ENCODE results near the gene CLMN.

The CLMN gene

GRCh38 chr14:95311752-95312151 is 8.0 kb downstream of the CLMN start:
- Histone ChIP-seq H3K27ac (no peak overlapping the region), H3K9me3 (no peaks in the 10 kb centered on the region), H3K36me3 (no peaks in the 10 kb centered on the region), H3K27me3 (no peaks in the 10 kb centered on the region), H3K4me3 (no peak overlapping the region), H3K4me1 (peaks cover 0 to 49% (median 14%) of the 10 kb centered on the region in 4 donors)
- no peak for DNase-seq
- TF ChIP-seq, protein P1, sequence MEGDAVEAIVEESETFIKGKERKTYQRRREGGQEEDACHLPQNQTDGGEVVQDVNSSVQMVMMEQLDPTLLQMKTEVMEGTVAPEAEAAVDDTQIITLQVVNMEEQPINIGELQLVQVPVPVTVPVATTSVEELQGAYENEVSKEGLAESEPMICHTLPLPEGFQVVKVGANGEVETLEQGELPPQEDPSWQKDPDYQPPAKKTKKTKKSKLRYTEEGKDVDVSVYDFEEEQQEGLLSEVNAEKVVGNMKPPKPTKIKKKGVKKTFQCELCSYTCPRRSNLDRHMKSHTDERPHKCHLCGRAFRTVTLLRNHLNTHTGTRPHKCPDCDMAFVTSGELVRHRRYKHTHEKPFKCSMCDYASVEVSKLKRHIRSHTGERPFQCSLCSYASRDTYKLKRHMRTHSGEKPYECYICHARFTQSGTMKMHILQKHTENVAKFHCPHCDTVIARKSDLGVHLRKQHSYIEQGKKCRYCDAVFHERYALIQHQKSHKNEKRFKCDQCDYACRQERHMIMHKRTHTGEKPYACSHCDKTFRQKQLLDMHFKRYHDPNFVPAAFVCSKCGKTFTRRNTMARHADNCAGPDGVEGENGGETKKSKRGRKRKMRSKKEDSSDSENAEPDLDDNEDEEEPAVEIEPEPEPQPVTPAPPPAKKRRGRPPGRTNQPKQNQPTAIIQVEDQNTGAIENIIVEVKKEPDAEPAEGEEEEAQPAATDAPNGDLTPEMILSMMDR (IDR thresholded peaks at IDR 0.05) = no peak
- intact Hi-C loops (cut with DNase I; ENCODE audit: low total_unique reads) = loop anchor here (10.0 kb wide), 1 partner anchor 203 kb away; the partner anchor contains the start of gene SYNE3

DNA sequence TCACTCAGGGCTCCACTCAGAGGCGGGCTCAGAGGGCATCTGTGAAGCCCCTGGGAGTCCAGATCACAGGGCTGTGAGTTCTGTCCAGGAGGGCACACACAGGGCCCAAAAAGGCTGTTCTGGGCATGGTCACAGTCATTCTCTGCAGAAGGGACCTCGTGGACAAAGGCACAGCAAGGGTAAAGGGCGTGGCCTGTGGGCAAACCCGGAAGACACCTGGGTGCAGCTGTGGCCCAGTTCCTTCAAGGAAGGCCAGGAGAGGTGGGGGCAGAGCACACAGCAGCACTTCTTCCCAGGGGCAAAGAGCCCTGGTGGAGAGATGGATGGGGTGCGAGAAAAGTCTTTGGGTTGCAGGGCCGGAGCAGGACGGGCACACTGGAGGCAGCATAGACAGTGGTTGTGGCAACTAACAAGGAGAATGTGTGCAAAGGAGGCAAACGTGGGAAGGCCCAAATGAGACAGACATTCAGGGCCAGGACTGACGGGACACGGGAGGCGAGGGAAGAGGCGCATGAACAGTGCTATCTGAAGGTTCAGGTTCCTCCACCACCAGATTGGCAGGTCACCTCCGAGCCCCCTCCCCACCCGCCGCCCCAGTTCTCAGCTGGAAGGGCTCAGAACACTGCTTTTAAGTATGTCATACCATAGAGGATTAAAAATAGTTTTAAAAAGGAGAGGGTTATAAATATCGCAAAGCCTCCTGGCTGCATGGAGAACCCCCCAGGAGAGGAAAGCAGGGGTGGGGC is 8.9 kb downstream of the CLMN start:
- Histone ChIP-seq H3K27ac (no peak overlapping the region), H3K27me3 (no peaks in the 10 kb centered on the region), H3K4me3 (no peak overlapping the region), H3K9me3 (no peaks in the 10 kb centered on the region), H3K4me1 (peaks cover 0 to 48% (median 13%) of the 10 kb centered on the region in 4 donors), H3K36me3 (no peaks in the 10 kb centered on the region)
- DNase-seq = no peak
- intact Hi-C loops (cut with DNase I; ENCODE audit: low total_unique reads) = loop anchor here (10.0 kb wide), 1 partner anchor 204 kb away; the partner anchor contains the start of gene SYNE3
- TF ChIP-seq, protein P1 (IDR thresholded peaks at IDR 0.05) = no peak

GRCh38 chr14:95309261-95310051 is 10.3 kb downstream of the CLMN start:
- Histone ChIP-seq H3K9me3 (no peaks in the 10 kb centered on the region), H3K27me3 (no peaks in the 10 kb centered on the region), H3K4me3 (no peak overlapping the region), H3K36me3 (no peaks in the 10 kb centered on the region), H3K4me1 (peaks cover 0 to 34% (median 5%) of the 10 kb centered on the region in 4 donors), H3K27ac (no peak overlapping the region)
- intact Hi-C loops (cut with DNase I; ENCODE audit: low total_unique reads) = loop anchor here (10.0 kb wide), 1 partner anchor 205 kb away; the partner anchor contains the start of gene SYNE3
- DNase-seq = no peak
- TF ChIP-seq, protein P1 (IDR thresholded peaks at IDR 0.05) = no peak

DNA sequence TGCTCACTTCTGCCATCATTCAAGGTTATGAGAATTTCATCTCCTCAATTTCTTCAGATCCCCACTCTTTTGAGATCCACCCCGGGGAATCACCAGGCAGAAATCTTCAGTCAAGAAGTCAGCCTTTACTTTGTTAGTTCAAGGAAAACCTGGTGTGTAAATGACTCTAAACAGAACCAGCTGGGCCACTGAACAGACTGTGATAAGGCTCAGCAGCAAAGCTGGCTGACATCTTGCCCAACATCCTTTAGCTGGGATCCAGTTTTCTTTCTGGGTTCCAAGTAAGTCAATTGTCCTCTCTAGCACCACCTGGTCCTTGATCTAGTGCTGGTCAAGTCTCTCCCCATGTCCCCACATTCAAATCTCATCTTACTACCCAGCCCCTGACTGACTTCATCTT is 11.6 kb downstream of the CLMN start:
- Histone ChIP-seq H3K27me3 (no peaks in the 10 kb centered on the region), H3K36me3 (no peaks in the 10 kb centered on the region), H3K9me3 (no peaks in the 10 kb centered on the region), H3K27ac (no peak overlapping the region), H3K4me1 (peaks cover 0 to 28% (median 5%) of the 10 kb centered on the region in 4 donors), H3K4me3 (no peak overlapping the region)
- intact Hi-C loops (cut with DNase I; ENCODE audit: low total_unique reads) = no loop called here
- DNase-seq = no peak
- TF ChIP-seq, protein P1 (IDR thresholded peaks at IDR 0.05) = no peak

DNA sequence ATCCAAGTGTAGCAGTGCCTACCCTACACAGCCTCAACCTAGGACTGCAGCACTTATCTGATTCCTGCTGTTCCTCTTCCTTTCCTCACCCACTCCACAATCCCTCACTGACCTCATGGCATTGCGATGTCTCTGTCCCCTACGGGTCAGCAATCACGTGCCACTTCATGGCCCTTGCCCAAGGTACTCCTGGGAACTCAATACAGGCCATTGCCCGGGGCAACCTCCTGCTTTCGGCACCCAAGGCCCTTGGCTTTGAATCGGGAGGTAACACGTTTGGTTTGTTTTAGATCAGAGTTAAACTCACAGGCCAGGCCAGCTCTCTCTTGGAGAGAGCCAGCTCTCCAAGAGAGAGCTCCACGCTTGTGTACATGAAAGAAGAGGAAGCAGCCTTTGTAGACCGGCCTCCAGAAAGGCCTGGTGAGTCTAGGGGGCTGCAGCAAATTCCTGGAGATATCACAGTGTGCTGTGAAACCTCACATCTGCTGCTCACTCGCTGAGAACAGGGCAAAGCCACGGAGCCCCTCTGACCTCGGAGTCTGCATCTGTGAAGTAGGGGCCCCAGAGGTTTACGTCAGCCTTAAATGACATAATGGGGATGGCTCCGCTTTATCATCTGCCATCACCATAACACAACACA is 12.2 kb downstream of the CLMN start:
- H3K27ac ChIP-seq = no peak overlapping the region
- H3K4me3 ChIP-seq = no peak overlapping the region
- TF ChIP-seq, protein P1 (IDR thresholded peaks at IDR 0.05) = no peak
- DNase-seq = no peak
- H3K27me3 ChIP-seq = no peaks in the 10 kb centered on the region
- peaks cover 0 to 23% (median 8%) of the 10 kb centered on the region in 4 donors for H3K4me1 ChIP-seq
- intact Hi-C loops (cut with DNase I; ENCODE audit: low total_unique reads) = no loop called here
- no peaks in the 10 kb centered on the region for H3K9me3 ChIP-seq
- H3K36me3 ChIP-seq = no peaks in the 10 kb centered on the region

All from tibial artery (tissue), 4 donors.